Stimulated activated CD8-positive, alpha-beta memory T cell treated with anti-CD3 and anti-CD28 coated beads, Interleukin-7, amount 100 ng/mL, for 24 hours (primary cell): ENCODE data around the gene EHD2.
"Not testable (repeated sequence)": the region's sequence is repeated elsewhere in the genome, so short reads cannot be mapped to it uniquely, and the experiment has no call there.

Experiments
- DNase-seq: peaks from one replicate; pipeline ENCODE4 v3.0.0-alpha.2; 2020; ENCODE audit warnings: low read depth

The EHD2 gene

DNA sequence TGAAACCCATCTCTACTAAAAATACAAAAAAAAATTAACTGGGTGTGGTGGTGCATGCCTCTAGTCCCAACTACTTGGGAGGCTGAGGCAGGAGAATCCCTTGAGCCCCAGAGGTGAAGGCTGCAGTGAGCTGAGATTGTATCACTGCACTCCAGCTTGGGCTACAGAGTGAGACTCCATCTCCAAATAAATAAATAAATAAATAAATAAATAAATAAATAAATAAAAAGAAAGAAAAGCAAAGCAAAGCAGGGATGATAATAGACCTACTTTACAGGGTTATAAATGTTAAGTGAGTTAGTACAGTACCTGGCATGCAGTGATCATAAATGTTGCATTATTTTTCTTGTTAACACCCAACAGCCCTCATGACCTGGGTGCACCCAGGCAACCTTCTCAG lies 1.6 kb downstream of the EHD2 start:
- DNase-seq = not testable (repeated sequence)

DNA sequence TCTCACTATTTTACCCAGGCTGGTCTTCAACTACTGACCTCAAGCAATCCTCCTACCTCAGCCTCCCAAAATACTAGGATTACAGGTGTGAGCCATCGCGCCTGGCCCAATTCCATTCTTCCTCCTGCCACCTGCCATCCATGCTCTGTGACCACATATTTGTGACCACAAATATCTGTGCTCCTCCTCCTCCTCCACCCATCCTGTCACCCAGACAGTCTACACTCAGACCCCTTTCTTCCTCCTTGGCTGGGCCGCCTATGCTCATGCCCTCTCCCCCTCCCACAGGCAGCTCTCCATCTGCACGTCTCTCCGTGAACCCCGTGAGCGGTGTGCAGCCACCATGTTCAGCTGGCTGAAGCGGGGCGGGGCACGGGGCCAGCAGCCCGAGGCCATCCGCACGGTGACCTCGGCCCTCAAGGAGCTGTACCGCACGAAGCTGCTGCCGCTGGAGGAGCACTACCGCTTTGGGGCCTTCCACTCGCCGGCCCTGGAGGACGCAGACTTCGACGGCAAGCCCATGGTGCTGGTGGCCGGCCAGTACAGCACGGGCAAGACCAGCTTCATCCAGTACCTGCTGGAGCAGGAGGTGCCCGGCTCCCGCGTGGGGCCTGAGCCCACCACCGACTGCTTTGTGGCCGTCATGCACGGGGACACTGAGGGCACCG lies 3.2 kb downstream of the EHD2 start:
- DNase-seq = no peak

DNA sequence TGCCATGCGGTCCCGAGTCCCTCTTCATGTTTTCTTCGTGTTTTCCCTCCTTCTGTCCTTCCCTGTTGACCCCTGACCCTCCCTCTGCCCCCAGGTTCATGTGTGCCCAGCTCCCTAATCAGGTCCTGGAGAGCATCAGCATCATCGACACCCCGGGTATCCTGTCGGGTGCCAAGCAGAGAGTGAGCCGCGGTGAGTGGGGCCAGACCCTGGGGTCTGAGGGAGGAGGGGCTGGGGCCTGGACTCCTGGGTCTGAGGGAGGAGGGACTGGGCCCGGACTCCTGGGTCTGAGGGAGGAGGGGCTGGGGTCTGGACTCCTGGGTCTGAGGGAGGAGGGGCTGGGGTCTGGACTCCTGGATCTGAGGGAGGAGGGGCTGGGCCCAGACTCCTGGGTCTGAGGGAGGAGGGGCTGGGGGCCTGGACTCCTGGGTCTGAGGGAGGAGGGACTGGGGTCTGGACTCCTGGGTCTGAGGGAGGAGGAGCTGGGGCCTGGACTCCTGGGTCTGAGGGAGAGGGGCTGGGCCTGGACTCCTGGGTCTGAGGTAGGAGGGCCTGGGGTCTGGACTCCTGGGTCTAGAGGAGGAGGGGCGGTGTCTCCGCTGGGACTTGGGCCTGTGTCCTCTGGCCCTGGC lies 5.3 kb downstream of the EHD2 start:
- DNase-seq = not testable (repeated sequence)

DNA sequence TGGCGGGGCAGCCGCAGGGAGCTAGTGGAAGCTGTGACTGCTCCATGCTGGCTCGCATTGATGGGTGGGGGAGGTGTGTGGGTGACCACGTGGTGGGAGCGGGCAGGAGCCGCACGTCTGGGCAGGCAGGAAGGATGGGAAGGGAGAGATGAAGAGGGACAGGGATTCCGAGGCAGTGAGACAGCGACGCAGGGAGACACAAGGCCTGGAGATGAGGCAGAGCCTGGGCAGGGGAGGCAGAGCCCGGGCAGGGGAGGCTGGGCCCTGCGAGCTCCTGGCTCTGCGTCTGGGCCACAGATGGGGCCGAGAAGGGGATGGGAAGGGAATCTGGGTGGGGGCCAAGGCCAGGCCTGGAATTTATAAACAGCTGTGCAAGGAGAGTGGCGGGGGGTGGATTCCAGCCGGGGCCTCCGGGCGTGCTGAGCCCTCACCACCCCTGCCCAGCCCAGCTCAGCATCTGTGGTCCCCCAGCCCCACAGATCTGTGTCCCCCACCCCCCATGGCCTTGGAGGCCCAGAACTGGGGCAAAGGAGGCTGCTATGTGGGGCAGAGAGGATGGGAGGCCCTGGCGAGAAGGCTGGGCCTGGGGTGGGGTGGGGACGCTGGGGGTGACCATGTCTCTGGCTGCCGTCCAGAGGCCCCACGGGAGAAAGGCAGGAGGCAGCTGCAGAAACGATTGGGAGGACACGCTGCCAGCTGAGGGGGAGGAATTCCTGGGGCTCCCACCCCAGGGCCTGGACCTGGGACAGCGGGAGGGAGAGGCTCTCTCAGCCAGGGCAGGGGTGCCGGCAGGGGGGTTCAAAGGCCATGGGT lies 6.0 kb downstream of the EHD2 start:
- DNase-seq = no peak

DNA sequence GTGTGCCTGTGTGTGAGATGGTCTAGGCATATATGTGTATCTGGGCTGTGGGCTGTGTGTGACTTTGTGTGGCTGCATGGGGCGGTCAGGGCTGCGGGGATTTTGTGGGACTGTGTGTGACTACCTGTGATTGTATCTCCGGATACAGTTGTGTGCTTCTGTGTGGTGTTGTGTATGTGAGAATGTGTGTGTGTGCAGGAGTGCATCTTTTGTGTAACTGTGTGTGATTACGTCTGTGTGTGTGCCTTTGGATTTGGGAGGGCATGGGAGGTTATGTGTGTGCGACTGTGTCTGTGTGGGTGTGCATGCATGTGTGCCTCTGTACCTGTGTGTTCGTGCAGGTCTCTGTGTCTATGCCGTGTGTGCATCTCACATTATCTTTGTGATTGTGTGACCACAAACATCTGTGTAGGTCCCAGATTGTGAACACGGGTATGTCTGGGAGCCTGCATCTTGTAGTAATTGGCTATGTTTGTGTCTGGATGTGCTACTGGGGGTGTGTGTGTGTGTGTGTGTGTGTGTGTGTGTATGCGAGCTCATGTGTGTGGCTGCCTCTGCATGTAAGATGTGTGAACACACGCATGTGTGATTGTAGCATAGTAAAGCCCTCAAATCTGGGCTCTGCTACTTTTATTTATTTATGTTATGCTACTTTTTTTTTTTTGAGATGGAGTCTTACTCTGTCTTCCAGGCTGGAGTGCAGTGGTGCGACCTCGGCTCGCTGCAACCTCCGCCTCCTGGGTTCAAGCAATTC lies 7.6 kb downstream of the EHD2 start:
- DNase-seq = no peak

DNA sequence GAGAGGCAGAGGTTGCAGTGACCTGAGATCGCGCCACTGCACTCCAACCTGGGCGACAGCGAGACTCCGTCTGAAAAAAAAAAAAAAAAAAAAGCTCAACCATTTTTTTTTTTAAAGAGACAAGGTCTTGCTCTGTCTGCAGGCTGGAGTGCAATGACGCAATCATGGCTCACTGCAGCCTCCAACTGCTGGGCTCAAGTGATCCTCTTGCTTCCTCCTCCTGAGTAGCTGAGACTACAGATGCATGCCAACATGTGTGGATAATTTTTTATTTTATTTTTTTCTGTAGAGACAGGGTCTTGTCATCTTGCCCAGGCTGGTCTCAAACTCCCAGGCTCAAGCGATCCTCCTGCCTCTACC lies 10.3 kb downstream of the EHD2 start:
- no peak for DNase-seq

DNA sequence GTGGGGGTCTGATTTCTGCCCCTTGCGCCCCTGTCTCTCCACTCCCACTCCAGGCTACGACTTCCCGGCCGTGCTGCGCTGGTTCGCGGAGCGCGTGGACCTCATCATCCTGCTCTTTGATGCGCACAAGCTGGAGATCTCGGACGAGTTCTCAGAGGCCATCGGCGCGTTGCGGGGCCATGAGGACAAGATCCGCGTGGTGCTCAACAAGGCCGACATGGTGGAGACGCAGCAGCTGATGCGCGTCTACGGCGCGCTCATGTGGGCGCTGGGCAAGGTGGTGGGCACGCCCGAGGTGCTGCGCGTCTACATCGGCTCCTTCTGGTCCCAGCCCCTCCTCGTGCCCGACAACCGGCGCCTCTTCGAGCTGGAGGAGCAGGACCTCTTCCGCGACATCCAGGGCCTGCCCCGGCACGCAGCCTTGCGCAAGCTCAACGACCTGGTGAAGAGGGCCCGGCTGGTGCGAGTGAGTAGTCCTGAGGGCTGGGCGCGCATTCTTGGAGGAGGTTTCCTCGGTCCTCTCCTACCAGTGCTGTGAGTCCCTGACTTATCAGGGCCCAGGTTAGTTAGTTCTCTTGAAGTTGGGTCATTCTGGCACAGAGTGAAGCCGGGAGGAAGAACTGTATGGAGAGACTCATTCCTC lies 12.7 kb downstream of the EHD2 start:
- DNase-seq = no peak

DNA sequence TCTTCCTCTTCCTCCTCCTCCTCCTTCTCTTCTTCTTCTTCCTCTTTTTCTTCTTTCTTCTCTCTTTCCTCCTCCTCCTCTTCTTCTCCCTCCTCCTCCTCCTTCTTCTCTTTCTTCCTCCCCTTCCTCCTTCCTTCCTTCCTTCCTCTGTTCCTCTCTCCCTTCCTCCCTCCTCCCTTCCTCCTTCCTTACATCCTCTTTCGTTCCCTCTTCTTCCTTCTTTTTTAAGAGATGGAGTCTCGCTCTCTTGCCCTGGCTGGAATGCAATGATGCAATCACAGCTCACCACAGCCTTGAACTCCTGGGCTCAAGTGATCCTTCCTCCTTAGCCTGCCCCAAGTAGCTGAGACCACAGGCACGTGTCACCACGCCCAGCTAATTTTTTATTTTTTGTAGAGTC lies 13.2 kb downstream of the EHD2 start:
- no peak for DNase-seq

DNA sequence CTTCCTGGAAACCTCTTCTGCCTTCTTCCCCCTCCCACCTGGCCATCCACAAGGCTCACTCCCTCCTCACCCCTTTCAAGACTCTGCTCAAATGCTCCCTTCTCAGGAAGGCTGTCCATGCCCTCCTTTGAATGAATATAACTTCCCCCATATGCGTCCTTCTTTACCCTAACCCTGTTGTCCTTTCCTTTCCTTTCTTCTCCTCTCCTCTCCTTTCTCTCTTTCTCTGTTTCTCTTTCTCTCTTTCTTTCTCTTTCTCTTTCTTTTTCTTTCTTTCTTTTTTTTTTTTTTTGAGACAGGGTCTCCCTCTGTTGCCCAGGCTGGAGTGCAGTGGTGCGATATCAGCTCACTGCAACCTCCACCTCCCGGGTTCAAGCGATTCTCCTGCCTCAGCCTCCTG lies 15.1 kb downstream of the EHD2 start:
- DNase-seq = not testable (repeated sequence)

DNA sequence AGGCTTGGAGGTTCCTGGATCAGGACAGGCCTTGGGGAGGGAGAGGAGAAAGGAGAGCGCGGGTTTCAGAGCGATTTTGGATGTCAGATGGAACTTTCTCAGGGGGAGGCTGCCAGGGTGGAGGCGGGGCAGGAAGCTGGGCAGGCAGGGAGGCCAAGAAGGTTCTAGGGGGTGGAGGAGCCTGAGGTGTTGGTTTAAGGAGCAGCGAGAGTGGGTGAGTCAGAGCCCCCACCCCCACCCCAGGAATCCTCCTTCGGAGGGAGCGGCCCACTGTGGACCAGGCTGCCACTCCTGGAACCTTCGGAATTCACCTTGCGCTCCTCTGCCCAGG lies 16.2 kb downstream of the EHD2 start:
- DNase-seq = no peak

DNA sequence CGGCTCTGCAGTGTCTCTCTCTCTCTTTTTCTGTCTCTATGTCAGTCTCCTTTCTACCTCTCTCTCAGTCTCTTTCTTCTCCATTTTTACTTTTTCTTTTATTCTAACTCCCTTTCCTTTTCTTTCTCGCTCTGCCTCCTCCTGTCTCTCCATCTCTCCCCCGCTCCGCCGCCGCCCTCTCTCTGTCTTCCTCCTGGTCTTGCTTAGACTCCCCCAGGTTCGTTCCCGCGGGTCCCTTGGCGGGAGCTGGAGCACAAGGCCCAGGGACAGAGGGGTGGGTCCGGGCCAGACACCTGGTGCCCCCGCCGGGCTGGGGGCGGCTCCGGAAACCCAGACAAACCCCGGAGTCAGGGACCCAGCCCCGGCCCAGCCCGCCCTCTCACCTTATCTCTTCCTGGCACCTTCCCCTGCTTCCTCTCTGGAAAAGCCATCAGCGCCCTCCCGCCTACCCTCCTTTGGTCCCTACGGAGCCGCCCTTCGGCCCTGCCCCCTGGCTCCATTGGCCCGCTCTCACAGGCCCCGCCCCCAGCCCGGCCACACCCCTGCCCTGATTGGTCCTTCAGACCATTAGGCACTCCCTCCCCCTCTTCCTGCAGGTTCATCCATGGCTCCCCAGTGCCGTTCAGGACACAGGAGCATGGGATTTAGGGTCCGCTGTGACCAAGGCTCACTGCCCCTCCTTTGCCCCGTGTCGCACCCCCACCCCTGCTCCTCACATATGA lies 16.7 kb downstream of the EHD2 start:
- DNase-seq = peak; percentile 31

DNA sequence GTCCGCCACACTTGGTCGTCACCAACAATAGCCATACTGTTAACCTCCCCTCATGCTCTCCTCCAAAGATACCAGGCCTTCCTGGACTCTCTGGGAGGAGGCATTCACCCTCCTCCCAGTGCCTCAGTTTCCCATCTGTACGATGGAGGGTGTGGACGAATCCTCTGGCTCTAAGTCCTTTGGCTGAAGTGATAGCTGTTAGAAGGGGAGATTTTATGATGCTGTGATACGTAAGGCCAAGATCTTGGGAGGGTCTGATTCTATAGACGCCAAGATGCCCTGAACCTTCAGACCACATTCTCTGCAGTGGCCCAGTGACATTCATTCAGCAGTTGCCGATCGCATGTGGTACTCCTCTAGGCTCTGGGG lies 17.3 kb downstream of the EHD2 start:
- DNase-seq = no peak

DNA sequence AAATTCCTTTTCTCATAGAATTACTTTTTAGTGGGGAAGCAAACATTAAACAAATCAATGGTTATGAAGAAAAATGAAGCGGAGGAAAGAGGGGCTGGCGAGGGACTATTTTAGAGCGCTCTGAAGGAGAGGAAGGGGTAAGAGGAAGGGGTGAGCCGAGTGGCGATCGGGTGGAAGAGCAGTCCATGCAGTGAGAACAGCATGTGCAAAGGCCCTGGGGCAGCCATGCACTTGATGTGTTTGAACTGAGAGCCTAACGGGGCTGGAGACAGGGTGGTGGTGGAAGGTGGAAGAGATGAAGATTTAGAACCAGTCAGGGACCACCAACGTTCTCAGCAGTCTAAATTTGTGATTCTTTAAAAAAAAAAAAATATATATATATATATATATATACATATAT lies 17.7 kb downstream of the EHD2 start:
- no peak for DNase-seq

DNA sequence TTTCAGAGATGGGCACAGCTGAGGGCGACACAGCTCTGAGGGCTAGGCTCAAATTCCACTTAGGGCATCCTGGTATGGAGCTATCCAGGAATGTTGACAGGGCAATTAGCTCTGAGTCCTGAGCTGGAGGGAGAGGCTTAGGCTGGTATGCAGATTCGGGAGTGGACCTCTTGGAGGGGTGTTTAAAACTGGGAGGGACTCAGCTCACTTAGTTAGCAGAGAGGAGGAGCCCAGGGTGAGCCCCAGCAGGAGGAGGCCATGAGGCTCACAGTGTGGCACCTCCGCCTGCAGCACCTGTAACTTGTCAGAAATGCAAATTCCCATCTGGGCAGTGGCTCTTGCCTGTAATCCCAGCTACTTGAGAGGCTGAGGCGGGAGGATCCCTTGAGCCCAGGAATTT lies 21.9 kb downstream of the EHD2 start:
- DNase-seq = no peak

DNA sequence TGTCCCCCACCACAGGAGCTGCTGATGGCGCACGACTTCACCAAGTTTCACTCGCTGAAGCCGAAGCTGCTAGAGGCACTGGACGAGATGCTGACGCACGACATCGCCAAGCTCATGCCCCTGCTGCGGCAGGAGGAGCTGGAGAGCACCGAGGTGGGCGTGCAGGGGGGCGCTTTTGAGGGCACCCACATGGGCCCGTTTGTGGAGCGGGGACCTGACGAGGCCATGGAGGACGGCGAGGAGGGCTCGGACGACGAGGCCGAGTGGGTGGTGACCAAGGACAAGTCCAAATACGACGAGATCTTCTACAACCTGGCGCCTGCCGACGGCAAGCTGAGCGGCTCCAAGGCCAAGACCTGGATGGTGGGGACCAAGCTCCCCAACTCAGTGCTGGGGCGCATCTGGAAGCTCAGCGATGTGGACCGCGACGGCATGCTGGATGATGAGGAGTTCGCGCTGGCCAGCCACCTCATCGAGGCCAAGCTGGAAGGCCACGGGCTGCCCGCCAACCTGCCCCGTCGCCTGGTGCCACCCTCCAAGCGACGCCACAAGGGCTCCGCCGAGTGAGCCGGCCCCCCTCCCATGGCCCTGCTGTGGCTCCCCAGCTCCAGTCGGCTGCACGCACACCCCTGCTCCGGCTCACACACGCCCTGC lies 27.8 kb downstream of the EHD2 start:
- no peak for DNase-seq

DNA sequence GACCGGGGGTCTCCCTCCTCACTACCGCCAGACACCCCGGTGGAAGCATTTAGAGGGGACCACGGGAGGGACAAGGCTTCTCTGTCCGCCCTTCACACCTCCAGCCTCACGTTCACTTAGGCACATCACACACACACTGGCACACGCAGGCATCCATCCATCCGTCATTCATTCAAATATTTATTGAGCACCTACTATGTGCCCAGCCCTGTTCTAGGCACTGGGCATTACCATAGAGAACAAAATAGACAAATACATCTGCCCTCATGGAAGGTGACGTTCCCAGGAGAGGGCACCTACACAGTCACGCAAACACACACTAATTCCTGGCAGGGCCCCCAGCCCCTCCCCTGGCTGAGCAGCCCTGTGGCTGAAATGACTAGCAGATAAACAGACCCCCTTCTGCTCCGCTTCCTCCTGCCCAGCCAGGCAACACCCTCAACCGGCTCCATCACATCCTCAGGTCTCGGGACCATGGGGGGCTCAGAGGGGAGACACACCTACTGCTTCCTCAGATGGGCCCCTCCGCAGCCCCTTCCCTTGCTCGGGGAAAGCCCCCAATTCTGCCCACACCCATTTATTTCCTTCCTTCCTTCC lies 28.4 kb downstream of the EHD2 start:
- DNase-seq = no peak

DNA sequence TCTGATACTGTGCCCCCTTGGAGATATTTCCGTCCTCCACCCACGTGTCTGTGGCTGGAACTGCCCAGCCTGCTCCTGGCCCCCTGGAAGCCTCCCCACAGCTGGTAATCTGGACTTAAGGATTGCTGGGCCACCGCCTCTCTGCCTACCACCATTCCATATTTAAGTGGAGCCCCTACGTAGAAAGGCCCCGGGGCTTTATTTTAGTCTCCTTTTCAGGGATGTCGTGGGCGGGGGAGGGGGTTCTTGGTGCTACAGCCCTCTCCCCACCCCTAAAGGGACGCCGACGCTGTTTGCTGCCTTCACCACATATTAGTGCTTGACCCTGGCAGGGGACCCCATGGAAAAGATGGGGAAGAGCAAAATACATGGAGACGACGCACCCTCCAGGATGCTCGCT lies 29.4 kb downstream of the EHD2 start:
- DNase-seq = no peak

DNA sequence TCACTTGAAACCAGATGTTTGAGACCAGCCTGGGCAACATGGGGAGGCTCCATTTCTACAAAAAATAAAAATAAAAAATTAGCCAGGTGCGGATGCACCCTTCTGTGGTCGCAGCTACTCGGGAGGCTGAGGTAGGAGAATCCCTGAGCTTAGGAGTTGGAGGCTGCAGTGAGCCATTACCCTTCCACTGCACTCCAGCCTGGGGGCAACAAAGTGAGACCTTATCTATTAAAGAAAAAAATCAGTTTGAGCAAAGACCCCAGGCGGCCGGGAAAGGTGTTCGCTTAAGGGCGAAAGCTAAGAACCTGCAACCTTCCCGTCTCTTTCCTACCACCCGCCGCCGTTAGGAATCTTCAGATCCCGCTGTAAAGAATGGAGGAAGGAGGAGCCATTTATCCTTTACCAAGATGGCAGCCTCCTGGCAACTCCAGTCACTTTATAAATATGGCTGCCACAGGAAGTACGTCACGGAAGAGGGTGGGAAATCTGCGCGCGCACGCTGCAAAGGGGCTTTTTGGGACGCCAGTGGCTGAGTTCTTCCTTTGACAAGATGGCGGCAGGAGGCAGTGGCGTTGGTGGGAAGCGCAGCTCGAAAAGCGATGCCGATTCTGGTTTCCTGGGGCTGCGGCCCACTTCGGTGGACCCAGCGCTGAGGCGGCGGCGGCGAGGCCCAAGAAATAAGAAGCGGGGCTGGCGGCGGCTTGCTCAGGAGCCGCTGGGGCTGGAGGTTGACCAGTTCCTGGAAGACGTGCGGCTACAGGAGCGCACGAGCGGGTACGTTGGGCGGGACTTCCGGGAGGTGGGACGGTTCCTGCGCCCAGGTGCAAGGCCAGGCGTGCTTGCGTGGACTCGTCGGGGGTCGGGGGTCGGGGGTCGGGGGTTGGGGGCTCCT lies 32.0 kb downstream of the EHD2 start, which contains the start of gene NOP53:
Gene NOP53 (plus strand): TSS at position 537 of the 892 bp plus-strand sequence. CDS start 14 bp downstream, at position 551.
- DNase-seq = peak; percentile 97

DNA sequence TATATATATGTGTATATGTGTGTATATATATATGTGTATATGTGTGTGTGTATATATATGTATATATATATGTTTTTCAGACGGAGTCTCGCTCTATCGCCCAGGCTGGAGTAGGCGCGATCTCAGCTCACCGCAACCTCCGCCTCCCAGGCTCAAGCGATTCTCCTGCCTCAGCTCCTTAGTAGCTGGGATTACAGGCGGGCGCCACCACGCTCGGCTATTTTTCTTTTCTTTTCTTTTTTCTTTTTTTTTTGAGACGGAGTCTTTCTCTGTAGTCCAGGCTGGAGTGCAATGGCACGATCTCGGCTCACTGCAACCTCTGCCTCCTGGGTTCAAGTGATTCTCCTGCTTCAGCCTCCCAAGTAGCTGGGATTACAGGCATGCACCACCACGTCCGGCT lies 32.9 kb downstream of the EHD2 start:
- DNase-seq = not testable (repeated sequence)

DNA sequence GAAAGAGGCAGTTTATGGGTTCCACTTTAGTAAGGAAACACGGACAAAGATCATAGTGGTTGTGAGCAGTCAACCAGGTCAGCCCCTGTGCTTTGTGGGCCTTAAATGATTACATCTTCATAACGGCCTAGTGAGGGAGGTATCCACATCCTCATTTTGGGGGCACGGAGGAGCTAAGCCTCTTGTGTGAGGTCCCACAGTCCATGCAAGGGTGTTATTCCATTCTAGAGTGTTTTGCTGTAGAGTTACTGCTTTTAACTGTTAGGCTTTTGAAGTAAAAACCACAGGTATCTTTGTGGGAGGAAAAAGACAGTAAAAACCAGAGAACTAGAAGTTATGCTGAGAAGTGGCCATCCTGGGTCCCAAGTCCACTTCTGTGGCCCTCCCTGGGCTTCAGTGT lies 36.1 kb downstream of the EHD2 start:
- no peak for DNase-seq
